Mesenteric fat pad (tissue), 1 donor: ENCODE measurements around the gene MARK2. TPM values are rescaled to one million over a fixed set of nuclear protein-coding genes. Genes with fewer than 3 reads are reported as not detected.

Experiments used
- total RNA-seq: library from RNA; stranded (reverse); fragmentation: NEBNext Ultra II Directional; extraction: Animal tissue kit (Norgen Biotek cat#: 25700); gene quantifications from one replicate; pipeline ENCODE4 v1.2.1, GENCODE V29; 2021
- donor health status: DM: yes; HTN: yes; CAD: no.

Gene MARK2
- total RNA-seq, 1 donor from 2014 or later: 32.2 TPM

Other genes starting within 250 kb of the MARK2 start
- 399 TPM for gene PLAAT3, start 224.7 kb upstream of the MARK2 start, total RNA-seq
- gene ATL3, start 167.7 kb upstream of the MARK2 start, total RNA-seq: 123 TPM
- 267 TPM for gene RTN3, start 157.6 kb upstream of the MARK2 start, total RNA-seq
- gene ZFTA, start 70.3 kb upstream of the MARK2 start, total RNA-seq: 15.3 TPM
- gene SPINDOC, start 25.7 kb upstream of the MARK2 start, total RNA-seq: 16.2 TPM
- gene RCOR2, start 78.1 kb downstream of the MARK2 start, total RNA-seq: 0.58 TPM
- 14.7 TPM for gene NAA40, start 99.9 kb downstream of the MARK2 start, total RNA-seq
- 249 TPM for gene COX8A, start 135.5 kb downstream of the MARK2 start, total RNA-seq
- gene OTUB1, start 147.3 kb downstream of the MARK2 start, total RNA-seq: 44.3 TPM
- gene FLRT1, start 196.8 kb downstream of the MARK2 start, total RNA-seq: not detected